NCI-H526 treated with DMSO at 0.1 percent for 48 hours (cell line): Measurements from ENCODE around the gene ZNF436.
"Not testable (repeated sequence)": the region's sequence is repeated elsewhere in the genome, so short reads cannot be mapped to it uniquely, and the experiment has no call there.

ENCODE experiments used
- DNase-seq: peaks from one replicate; lab custom pipeline; 2025; lab: John Stamatoyannopoulos, UW

Gene ZNF436

GRCh38 chr1:23392125-23392855 lies 22.7 kb upstream of the ZNF436 start:
- no peak for DNase-seq

GRCh38 chr1:23389837-23390321 lies 20.2 kb upstream of the ZNF436 start:
- no peak for DNase-seq

GRCh38 chr1:23387494-23387893 lies 17.9 kb upstream of the ZNF436 start:
- no peak for DNase-seq

- no peak for DNase-seq
Observed at GRCh38 chr1:23385119-23385621, 15.5 kb upstream of the ZNF436 start.

- no peak for DNase-seq
Observed at GRCh38 chr1:23384312-23385058, 14.8 kb upstream of the ZNF436 start.

- DNase-seq: no peak
Observed at GRCh38 chr1:23383577-23384311, 14.1 kb upstream of the ZNF436 start.

GRCh38 chr1:23381233-23381885 lies 11.7 kb upstream of the ZNF436 start:
- no peak for DNase-seq

- no peak for DNase-seq
Observed at GRCh38 chr1:23380719-23381118, 11.1 kb upstream of the ZNF436 start.

- DNase-seq: not testable (repeated sequence)
Observed at GRCh38 chr1:23380236-23380635, 10.6 kb upstream of the ZNF436 start.

GRCh38 chr1:23376890-23377811 lies 7.5 kb upstream of the ZNF436 start:
- DNase-seq: no peak

- not testable (repeated sequence) for DNase-seq
Observed at GRCh38 chr1:23374079-23374735, 4.6 kb upstream of the ZNF436 start.

- no peak for DNase-seq
Observed at GRCh38 chr1:23371987-23372880, 2.6 kb upstream of the ZNF436 start.

- DNase-seq: no peak
Observed at GRCh38 chr1:23370709-23371584, 1.3 kb upstream of the ZNF436 start.

- DNase-seq: no peak
Observed at GRCh38 chr1:23370330-23370708, 683 bp upstream of the ZNF436 start.

- peak; percentile 83 for DNase-seq
Observed at GRCh38 chr1:23368562-23369334, 888 bp downstream of the ZNF436 start.

- peak; percentile 97 for DNase-seq
Observed at GRCh38 chr1:23367791-23368561, 1.7 kb downstream of the ZNF436 start.

- DNase-seq: peak; percentile 13
Observed at GRCh38 chr1:23367451-23367790, 2.2 kb downstream of the ZNF436 start.
